Karpas-422 (cell line): ENCODE data around the gene LRRTM3. TPM values are rescaled to one million over a fixed set of nuclear protein-coding genes. Genes with fewer than 3 reads are reported as not detected.

Source experiments
- DNase-seq: peaks from one replicate; pipeline ENCODE4 v3.0.0-alpha.2; 2015
- H2AFZ ChIP-seq: fragments of 200-600 bp; sonication (generic); 2 replicates; pipeline ENCODE4 v1.6.1; 2014; ENCODE audit warnings: antibody characterized with exemption, low read length, mixed read lengths
- H3K27ac ChIP-seq: fragments of 200-600 bp; sonication (generic); 2 replicates; pipeline ENCODE4 v1.5.1; 2014; ENCODE audit warnings: mild to moderate bottlenecking, low read length, moderate library complexity
- H3K27me3 ChIP-seq: fragments of 200-600 bp; sonication (generic); 2 replicates; pipeline ENCODE4 v1.6.1; 2014; ENCODE audit warnings: low read length, mixed read lengths
- H3K36me3 ChIP-seq: fragments of 200-600 bp; sonication (generic); 2 replicates; pipeline ENCODE4 v1.6.1; 2014; ENCODE audit warnings: low read length, mixed read lengths; ENCODE audit not compliant: insufficient read depth
- H3K4me1 ChIP-seq: fragments of 200-600 bp; sonication (generic); 2 replicates; pipeline ENCODE4 v1.6.1; 2014; ENCODE audit warnings: mild to moderate bottlenecking, low read length, mixed read lengths
- H3K4me2 ChIP-seq: fragments of 200-600 bp; sonication (generic); 2 replicates; pipeline ENCODE4 v1.6.1; 2014; ENCODE audit warnings: low read length, low read depth, mild to moderate bottlenecking; ENCODE audit not compliant: poor library complexity, severe bottlenecking
- H3K4me3 ChIP-seq: fragments of 200-600 bp; sonication (generic); 2 replicates; pipeline ENCODE4 v1.5.1; 2014; ENCODE audit warnings: mild to moderate bottlenecking, antibody characterized with exemption, low read length, mixed read lengths
- H3K79me2 ChIP-seq: fragments of 200-600 bp; sonication (generic); 2 replicates; pipeline ENCODE4 v1.6.1; 2014; ENCODE audit warnings: mild to moderate bottlenecking, low read length, mixed read lengths
- H3K9ac ChIP-seq: fragments of 200-600 bp; sonication (generic); 2 replicates; pipeline ENCODE4 v1.6.0; 2014; ENCODE audit warnings: low read length
- H3K9me2 ChIP-seq: fragments of 200-600 bp; sonication (generic), shearing (Covaris generic); replicated peaks from 2 replicates; pipeline ENCODE4 v1.6.0; 2014; ENCODE audit warnings: mild to moderate bottlenecking, low read length, moderate library complexity; ENCODE audit not compliant: insufficient read depth
- H3K9me3 ChIP-seq: fragments of 300-700, 200-600 bp; sonication (generic); 2 replicates; pipeline ENCODE4 v1.6.1; 2014; ENCODE audit warnings: low read length, mixed read lengths
- H4K20me1 ChIP-seq: fragments of 200-600 bp; sonication (generic); 2 replicates; pipeline ENCODE4 v1.6.1; 2014; ENCODE audit warnings: mild to moderate bottlenecking, antibody characterized with exemption, low read length, low read depth; ENCODE audit not compliant: insufficient read depth
- total RNA-seq: library from RNA; depleted of rRNA; stranded (reverse); fragments of >200 nt; shearing (Covaris generic); gene quantifications from 2 replicates; pipeline ENCODE4 v1.2.3, GENCODE V29; 2014; ENCODE audit warnings: low replicate concordance

LRRTM3 gene
- total RNA-seq, 1 experiment from 2014 or later = not detected

GRCh38 chr10:67112765-67113164, 186.9 kb downstream of the LRRTM3 start:
- Histone ChIP-seq H3K27me3 (no peaks in the 10 kb centered on the region), H3K27ac (no peak overlapping the region), H3K36me3 (no peaks in the 10 kb centered on the region), H3K4me2 (no peak overlapping the region), H3K9ac (no peak overlapping the region), H3K9me2 (no peaks in the 10 kb centered on the region), H3K4me1 (no peaks in the 10 kb centered on the region), H3K9me3 (no peaks in the 10 kb centered on the region), H2AFZ (no peak overlapping the region), H4K20me1 (no peaks in the 10 kb centered on the region), H3K79me2 (no peaks in the 10 kb centered on the region), H3K4me3 (no peak overlapping the region)
- no peak for DNase-seq

GRCh38 chr10:67114945-67115344, 189.1 kb downstream of the LRRTM3 start:
- H3K4me1 ChIP-seq = no peaks in the 10 kb centered on the region
- no peak overlapping the region for H3K27ac ChIP-seq
- H3K9me2 ChIP-seq = no peaks in the 10 kb centered on the region
- no peaks in the 10 kb centered on the region for H3K79me2 ChIP-seq
- no peak overlapping the region for H3K4me2 ChIP-seq
- no peak overlapping the region for H3K9ac ChIP-seq
- H3K9me3 ChIP-seq = no peaks in the 10 kb centered on the region
- H3K27me3 ChIP-seq = no peaks in the 10 kb centered on the region
- H2AFZ ChIP-seq = no peak overlapping the region
- H4K20me1 ChIP-seq = no peaks in the 10 kb centered on the region
- DNase-seq = no peak
- H3K36me3 ChIP-seq = no peaks in the 10 kb centered on the region
- no peak overlapping the region for H3K4me3 ChIP-seq

- H3K9me3 ChIP-seq = no peaks in the 10 kb centered on the region
These were observed 190.1 kb downstream of the LRRTM3 start for GRCh38 chr10:67115972-67116371.

GRCh38 chr10:67119651-67120050, 193.8 kb downstream of the LRRTM3 start:
- Histone ChIP-seq H3K9me3 (no peaks in the 10 kb centered on the region), H3K4me1 (no peaks in the 10 kb centered on the region), H3K4me3 (no peak overlapping the region), H3K9me2 (no peaks in the 10 kb centered on the region), H2AFZ (no peak overlapping the region), H3K79me2 (no peaks in the 10 kb centered on the region), H3K27ac (no peak overlapping the region), H3K9ac (no peak overlapping the region), H3K36me3 (no peaks in the 10 kb centered on the region), H4K20me1 (no peaks in the 10 kb centered on the region), H3K27me3 (no peaks in the 10 kb centered on the region), H3K4me2 (no peak overlapping the region)
- no peak for DNase-seq

More at GRCh38 chr10:67115972-67116371, 190.1 kb downstream of the LRRTM3 start:
- Histone ChIP-seq H3K4me3 (no peak overlapping the region), H3K4me2 (no peak overlapping the region), H3K27ac (no peak overlapping the region), H3K27me3 (no peaks in the 10 kb centered on the region), H3K9me2 (no peaks in the 10 kb centered on the region), H3K79me2 (no peaks in the 10 kb centered on the region), H4K20me1 (no peaks in the 10 kb centered on the region), H2AFZ (no peak overlapping the region), H3K4me1 (no peaks in the 10 kb centered on the region), H3K36me3 (no peaks in the 10 kb centered on the region), H3K9ac (no peak overlapping the region)
- DNase-seq = no peak

GRCh38 chr10:67127441-67127840, 201.6 kb downstream of the LRRTM3 start:
- Histone ChIP-seq H3K36me3 (no peaks in the 10 kb centered on the region), H3K79me2 (no peaks in the 10 kb centered on the region), H3K9ac (no peak overlapping the region), H3K4me1 (no peaks in the 10 kb centered on the region), H3K9me3 (no peaks in the 10 kb centered on the region), H3K9me2 (0 out of 2 replicates have a peak, but pooled peaks cover 7% of the 10 kb centered on the region), H3K27ac (no peak overlapping the region), H2AFZ (no peak overlapping the region), H3K27me3 (no peaks in the 10 kb centered on the region), H3K4me2 (no peak overlapping the region), H4K20me1 (no peaks in the 10 kb centered on the region), H3K4me3 (no peak overlapping the region)
- no peak for DNase-seq

GRCh38 chr10:67140641-67141040, 214.8 kb downstream of the LRRTM3 start:
- Histone ChIP-seq H3K4me2 (no peak overlapping the region), H3K27ac (no peak overlapping the region), H3K9me3 (no peaks in the 10 kb centered on the region), H3K4me3 (no peak overlapping the region), H3K4me1 (no peaks in the 10 kb centered on the region), H3K9ac (no peak overlapping the region), H3K9me2 (no peaks in the 10 kb centered on the region), H3K27me3 (no peaks in the 10 kb centered on the region), H3K36me3 (no peaks in the 10 kb centered on the region), H4K20me1 (no peaks in the 10 kb centered on the region), H2AFZ (no peak overlapping the region), H3K79me2 (no peaks in the 10 kb centered on the region)
- no peak for DNase-seq

GRCh38 chr10:67141300-67141699, 215.5 kb downstream of the LRRTM3 start:
- no peaks in the 10 kb centered on the region for H3K4me1 ChIP-seq
- no peak for DNase-seq
- H3K9me2 ChIP-seq = no peaks in the 10 kb centered on the region
- no peak overlapping the region for H3K9ac ChIP-seq
- H3K79me2 ChIP-seq = no peaks in the 10 kb centered on the region
- no peak overlapping the region for H2AFZ ChIP-seq
- no peaks in the 10 kb centered on the region for H3K9me3 ChIP-seq
- H3K27me3 ChIP-seq = no peaks in the 10 kb centered on the region
- no peak overlapping the region for H3K4me2 ChIP-seq
- H3K4me3 ChIP-seq = no peak overlapping the region
- H3K36me3 ChIP-seq = no peaks in the 10 kb centered on the region
- H3K27ac ChIP-seq = no peak overlapping the region
- H4K20me1 ChIP-seq = no peaks in the 10 kb centered on the region

- no peaks in the 10 kb centered on the region for H3K4me1 ChIP-seq
- no peak overlapping the region for H3K27ac ChIP-seq
- H3K79me2 ChIP-seq = no peaks in the 10 kb centered on the region
- H3K27me3 ChIP-seq = no peaks in the 10 kb centered on the region
- no peak overlapping the region for H2AFZ ChIP-seq
- H3K9me2 ChIP-seq = no peaks in the 10 kb centered on the region
- no peak for DNase-seq
- H3K9ac ChIP-seq = no peak overlapping the region
- H3K9me3 ChIP-seq = no peaks in the 10 kb centered on the region
- no peak overlapping the region for H3K4me2 ChIP-seq
- no peak overlapping the region for H3K4me3 ChIP-seq
- H4K20me1 ChIP-seq = no peaks in the 10 kb centered on the region
- H3K36me3 ChIP-seq = no peaks in the 10 kb centered on the region
These were observed 218.7 kb downstream of the LRRTM3 start for GRCh38 chr10:67144530-67144929.
